GM18951 (cell line): ENCODE measurements around the gene STX10.

ENCODE experiments used
- POLR2A ChIP-seq: IDR thresholded peaks from 4 replicates; pipeline ENCODE4 v1.6.1; 2011; ENCODE audit warnings: mild to moderate bottlenecking; ENCODE audit not compliant: insufficient read length, insufficient read depth; ENCODE audit errors: extremely low read depth
- in situ Hi-C: fragments of 300-500 bp; cut with MboI; formaldehyde crosslinking; loops from one replicate; pipeline ENCODE4 v1.12.0; 2022; ENCODE audit warnings: low sequenced_read_pairs, mixed read lengths, inconsistent platforms; ENCODE audit not compliant: unreplicated experiment

STX10 gene

DNA sequence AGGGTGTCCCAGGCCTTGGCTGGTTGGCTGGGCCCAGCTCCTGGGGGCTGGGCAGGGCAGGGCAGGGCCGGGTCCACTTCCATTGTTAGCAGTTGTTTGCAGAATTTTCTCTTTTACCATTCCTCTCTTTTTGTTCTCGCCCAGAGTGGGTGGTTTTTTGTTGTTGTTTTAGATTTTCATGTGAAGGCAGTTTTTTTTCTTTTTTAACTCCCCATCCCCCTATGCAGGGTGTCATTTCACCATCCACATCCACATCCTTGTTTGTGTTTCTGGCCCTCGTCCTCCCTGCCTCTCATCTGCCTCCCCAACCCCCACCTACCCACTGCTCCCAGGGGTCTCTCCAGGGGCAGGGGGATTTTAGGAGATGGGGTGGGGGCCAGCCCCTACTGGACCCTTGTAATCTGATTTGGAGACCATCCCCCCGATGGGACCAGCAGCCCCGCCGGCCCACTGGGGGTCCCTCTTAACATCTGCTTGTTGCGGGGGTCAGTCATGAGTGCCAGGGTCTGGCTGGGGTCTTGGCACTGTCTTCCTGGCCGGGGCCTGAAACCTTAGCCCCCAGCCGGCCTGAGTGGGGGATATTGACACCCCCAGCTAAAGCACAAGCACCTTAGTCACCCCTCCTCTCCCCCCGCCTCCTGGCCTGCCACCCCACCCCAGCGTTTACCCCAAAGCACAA, 10.4 kb downstream of the STX10 start:
- in situ Hi-C loops: no loop called here
- TF ChIP-seq POLR2A: no peak

DNA sequence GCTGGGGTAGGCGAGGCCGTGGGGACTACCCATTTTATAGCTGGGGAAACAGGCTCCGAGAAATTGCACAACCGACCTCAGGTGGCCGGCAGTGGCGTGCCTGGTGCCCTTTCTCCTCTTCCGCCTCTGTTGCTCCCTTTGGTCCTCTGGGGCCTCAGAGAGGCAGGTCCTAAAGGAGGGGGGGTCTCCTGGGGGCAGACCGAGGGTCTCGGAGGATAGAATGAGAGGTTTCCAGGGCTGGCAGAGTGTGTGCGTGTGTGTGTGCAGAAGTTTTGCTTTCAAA, 11.3 kb downstream of the STX10 start:
- in situ Hi-C loops: no loop called here
- no peak for TF ChIP-seq POLR2A

DNA sequence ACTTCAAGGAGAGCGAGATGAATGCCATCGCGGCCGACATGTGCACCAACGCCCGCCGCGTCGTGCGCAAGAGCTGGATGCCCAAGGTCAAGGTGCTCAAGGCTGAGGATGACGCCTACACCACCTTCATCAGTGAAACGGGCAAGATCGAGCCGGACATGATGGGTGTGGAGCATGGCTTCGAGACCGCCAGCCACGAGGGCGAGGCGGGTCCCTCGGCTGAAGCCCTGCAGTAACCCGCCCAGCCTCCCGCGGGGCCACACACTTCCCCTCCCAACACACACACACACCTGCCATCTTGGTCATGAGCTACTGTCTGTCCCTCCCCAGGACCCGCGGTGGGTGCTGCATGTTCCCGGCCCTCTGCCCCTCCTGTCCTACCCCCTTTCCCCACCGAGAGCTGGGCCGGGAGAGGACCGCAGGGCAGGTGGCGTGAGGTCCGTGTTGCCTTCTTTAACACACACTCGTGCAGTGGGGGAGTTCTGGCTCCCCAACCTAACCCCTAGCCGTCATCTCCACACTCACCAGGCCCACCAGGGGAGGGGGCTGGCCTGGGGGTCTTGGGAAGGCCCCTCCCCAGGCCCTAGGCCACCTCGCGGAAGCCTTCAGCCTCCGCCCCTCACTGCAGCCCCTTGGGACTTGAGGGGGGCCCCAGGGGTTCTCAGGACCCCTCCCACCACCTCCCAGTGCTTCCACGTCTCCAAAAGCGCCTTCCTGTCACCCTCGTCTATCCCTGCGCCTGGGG, 11.8 kb downstream of the STX10 start:
- TF ChIP-seq POLR2A: no peak
- in situ Hi-C loops: no loop called here

- no peak for TF ChIP-seq POLR2A
- in situ Hi-C loops: no loop called here
Measured at GRCh38 chr19:13137290-13137794, 12.8 kb downstream of the STX10 start.

DNA sequence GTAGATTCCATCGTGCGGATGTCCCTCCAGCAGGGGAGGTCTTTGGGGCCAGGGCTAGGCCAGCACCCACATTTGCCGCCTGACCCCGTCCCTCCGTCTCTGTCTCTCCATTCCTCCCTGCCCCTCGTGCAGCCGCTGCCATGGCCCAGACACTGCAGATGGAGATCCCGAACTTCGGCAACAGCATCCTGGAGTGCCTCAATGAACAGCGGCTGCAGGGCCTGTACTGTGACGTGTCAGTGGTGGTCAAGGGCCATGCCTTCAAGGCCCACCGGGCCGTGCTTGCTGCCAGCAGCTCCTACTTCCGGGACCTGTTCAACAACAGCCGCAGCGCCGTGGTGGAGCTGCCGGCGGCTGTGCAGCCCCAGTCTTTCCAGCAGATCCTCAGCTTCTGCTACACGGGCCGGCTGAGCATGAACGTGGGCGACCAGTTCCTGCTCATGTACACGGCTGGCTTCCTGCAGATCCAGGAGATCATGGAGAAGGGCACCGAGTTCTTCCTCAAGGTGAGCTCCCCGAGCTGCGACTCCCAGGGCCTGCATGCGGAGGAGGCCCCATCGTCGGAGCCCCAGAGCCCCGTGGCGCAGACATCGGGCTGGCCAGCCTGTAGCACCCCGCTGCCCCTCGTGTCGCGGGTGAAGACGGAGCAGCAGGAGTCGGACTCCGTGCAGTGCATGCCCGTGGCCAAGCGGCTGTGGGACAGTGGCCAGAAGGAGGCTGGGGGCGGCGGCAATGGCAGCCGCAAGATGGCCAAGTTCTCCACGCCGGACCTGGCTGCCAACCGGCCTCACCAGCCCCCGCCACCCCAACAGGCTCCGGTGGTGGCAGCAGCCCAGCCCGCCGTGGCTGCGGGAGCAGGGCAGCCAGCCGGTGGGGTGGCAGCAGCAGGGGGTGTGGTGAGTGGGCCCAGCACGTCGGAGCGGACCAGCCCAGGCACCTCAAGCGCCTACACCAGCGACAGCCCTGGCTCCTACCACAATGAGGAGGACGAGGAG, 14.8 kb downstream of the STX10 start:
- no peak for TF ChIP-seq POLR2A
- in situ Hi-C loops: no loop called here

DNA sequence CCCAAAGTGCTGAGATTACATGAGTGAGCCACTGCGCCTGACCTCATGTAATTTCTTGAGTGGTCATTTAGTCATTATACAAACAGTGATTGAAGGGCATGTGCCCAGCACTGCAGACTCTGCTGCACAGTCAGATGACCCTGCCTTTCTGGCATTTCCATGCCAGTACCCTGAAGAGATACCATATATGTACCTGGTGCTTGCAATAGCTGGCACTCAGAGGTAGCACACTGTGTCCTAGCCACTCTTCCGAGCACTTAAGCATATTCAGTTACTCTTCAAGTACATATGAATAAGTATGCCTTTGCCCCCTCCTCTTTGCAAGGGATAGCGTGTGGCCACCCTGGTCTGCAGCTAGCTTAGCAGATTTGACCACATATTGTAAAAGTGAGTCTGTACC, 15.5 kb downstream of the STX10 start:
- TF ChIP-seq POLR2A: no peak
- in situ Hi-C loops: no loop called here

DNA sequence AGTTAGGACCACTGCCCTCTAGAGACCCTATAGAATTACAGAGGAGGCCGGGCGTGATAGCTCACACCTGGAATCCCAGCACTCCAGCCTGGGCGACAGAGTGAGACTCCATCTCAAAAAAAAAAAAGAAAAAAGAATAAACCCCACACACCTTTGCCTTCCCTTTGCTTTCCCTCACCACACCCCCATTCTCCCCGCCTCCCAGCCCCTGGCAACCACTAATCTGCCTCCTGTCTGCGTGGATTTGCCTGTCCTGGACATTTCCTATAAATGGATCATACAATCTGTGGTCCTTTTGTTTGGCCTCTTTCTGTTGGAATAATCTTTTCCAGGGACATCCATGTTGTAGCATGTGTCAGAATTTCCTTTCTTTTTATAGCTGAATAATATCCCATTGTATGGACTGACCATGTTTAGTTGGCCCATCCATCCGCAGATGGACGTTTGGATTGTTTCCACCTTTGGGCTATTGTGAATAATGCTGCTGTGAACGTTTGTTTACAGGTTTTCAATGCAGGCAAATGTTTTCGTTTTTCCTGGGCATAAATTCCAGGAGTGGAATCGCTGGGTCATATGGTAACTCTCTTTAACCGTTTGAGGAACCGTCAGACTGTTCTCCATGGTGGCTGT, 16.8 kb downstream of the STX10 start:
- in situ Hi-C loops: no loop called here
- TF ChIP-seq POLR2A: no peak

GRCh38 chr19:13132471-13133180, 17.5 kb downstream of the STX10 start:
- in situ Hi-C loops: no loop called here
- no peak for TF ChIP-seq POLR2A

- TF ChIP-seq POLR2A: no peak
- in situ Hi-C loops: no loop called here
Measured at GRCh38 chr19:13130886-13131490, 19.2 kb downstream of the STX10 start.

DNA sequence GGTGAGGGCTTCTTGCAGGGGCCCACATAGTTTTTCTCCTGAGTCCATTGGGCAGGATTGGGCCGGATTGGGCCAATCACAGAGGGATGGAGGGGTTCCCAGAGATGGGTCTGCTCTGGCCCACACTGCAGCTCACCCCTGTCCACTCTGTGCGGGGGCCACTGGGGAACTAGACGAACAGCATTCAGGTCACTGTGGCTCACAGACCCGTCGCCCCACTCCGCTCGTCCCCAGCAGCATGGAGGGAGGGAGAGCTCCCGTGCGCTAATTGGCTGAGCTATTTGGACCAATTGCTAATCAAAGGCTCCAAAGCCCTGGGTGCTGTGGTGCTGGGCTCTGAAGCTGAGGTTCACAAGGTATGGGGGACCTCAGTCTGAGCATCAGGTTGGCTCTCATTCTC, 20.8 kb downstream of the STX10 start:
- in situ Hi-C loops: no loop called here
- no peak for TF ChIP-seq POLR2A

DNA sequence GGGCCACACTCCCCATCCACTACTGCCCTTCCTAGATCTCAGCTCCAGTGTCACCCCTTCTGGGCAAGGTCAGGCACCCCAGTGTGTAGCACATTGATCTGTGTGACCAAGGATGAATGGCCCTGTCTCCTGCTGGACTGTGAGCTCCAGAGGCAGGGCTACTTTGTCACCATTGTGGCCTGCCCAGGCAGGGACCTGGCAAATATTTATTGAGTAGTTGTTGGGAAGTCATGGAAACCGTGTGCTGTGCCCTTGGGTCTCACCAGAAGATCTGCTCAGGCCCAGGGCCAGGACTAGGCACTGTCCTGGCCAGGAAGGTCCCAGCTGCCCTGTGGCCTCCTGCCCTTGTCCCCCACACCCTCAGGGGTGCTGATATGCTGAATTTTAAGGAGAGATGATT, 21.6 kb downstream of the STX10 start:
- in situ Hi-C loops: no loop called here
- TF ChIP-seq POLR2A: no peak

- in situ Hi-C loops: no loop called here
- TF ChIP-seq POLR2A: no peak
Measured at GRCh38 chr19:13127811-13128575, 22.2 kb downstream of the STX10 start.

DNA sequence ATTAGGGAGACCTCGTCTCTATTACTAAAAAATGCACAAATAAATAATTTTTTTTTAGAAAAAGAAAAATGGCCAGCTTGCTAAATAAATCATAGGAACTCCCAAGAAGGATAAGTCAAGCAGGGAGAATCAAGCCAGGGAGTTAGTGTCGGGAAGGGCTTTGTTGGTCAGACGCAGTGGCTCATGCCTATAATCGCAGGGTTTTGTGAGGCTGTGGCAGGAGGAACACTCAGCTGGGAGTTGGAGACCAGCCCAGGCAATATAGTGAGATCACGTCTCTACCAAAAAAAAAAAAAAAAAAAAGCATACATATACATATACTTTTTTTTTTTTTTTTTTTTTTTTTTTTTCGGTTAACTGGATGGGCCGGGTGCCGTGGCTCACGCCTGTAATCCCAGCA, 23.1 kb downstream of the STX10 start:
- in situ Hi-C loops: no loop called here
- TF ChIP-seq POLR2A: no peak
